ENCODE measurements around the gene PGA5.
"Not testable (repeated sequence)": the region's sequence is repeated elsewhere in the genome, so short reads cannot be mapped to it uniquely, and the experiment has no call there.

DNA sequence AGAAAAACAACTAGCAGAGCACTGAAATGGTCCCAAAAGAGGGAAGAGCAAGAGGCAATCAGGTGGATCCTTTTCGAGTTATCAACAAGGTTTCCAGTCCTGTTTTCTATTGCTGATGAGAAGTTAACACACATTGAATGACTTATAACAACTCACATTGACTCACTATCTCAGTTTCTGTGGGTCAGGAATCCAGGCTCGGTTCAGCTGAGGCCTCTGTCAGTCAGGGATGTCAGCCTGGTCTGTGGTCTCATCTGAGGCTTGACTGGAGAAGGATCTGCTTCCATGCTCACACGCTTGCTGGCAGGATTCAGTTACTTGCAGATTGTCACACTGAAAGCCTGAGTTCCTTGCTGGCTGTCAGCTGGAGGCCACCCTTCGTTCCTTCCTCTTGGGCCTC lies 22.7 kb upstream of the PGA5 start:
- TF ChIP-seq ELF4, NFRKB (IDR thresholded peaks at IDR 0.05): not testable (repeated sequence)

Data from HEK293T (cell line).